ENCODE measurements around the gene ZNF669.

The ZNF669 gene

DNA sequence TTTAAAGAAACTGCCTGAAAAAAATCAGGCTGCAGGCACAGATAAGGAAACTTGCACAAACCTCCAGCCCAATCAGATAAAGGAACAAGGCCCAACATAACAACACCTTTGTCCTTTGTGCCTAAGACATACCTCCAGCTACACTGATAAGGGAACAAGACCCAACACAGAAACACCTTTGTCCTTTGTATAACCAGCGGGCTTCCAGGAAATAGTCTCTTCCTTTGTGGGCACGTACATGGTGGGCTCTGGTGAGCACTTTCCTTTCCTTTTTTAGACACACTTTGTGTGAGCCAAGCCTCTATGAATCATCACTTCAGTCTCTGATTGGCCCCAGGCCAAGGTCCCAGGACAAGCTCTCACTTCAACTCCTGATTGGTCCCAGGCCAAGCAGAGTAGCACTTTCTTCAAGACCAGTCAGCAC is 49.2 kb downstream of the ZNF669 start:
- H3K36me3 Mint-ChIP-seq = peaks cover 71% of the 10 kb centered on the region
- no peaks in the 10 kb centered on the region for H3K27me3 Mint-ChIP-seq
- H3K27ac Mint-ChIP-seq = no peak overlapping the region
- H3K4me3 Mint-ChIP-seq = no peak overlapping the region
- peaks cover 19% of the 10 kb centered on the region for H3K4me1 Mint-ChIP-seq
- H3K9me3 Mint-ChIP-seq = peaks cover 42% of the 10 kb centered on the region
- no peak for ATAC-seq

Data from stimulated activated memory B cell treated with anti-CD40 and anti-IgM and Interleukin-4, amounts not matched to agents 10 μg/mL and 1 μg/mL and 100 μg/mL, for 72 hours (primary cell).